ENCODE measurements around the gene TSG101. TPM values are rescaled to one million over a fixed set of nuclear protein-coding genes. Genes with fewer than 3 reads are reported as not detected.

Gene TSG101
- 67.7 TPM for polyA plus RNA-seq (2013, experiment 1 of 2)
- 66.1 TPM for polyA plus RNA-seq (2013, experiment 2 of 2)

GRCh38 chr11:18526521-18527296, at the start of gene TSG101:
TSS of gene TSG101 (minus strand) at chr11:18526942. CDS start at chr11:18526816, 126 bp downstream.
- peak; percentile 98 for DNase-seq
- H2AFZ ChIP-seq (ENCODE audit: low read depth, low read length) = peak within 1 kb of the TSS; percentile 98
- no peak within 1 kb of the TSS for H2BK12ac ChIP-seq (ENCODE audit: low read length in 2 of 2)
- peak within 1 kb of the TSS; percentile 94 to 95 for H3K4me3 ChIP-seq (ENCODE audit: insufficient read depth in 1 of 2, low read depth in 1 of 2, low read length in 2 of 2)
- no peaks in the 10 kb centered on the region for H3K27me3 ChIP-seq (ENCODE audit: control insufficient read depth in 1 of 2, insufficient read depth in 1 of 2, low read length in 2 of 2)
- peak within 1 kb of the TSS; percentile 97 for H2BK15ac ChIP-seq (ENCODE audit: low read depth, poor library complexity, severe bottlenecking)
- H3K9me3 ChIP-seq (ENCODE audit: control insufficient read depth, low read length) = no peaks in the 10 kb centered on the region
- no peak within 1 kb of the TSS for H3K23ac ChIP-seq (ENCODE audit: low read length in 2 of 2)
- H3K4me1 ChIP-seq (ENCODE audit: control insufficient read depth, insufficient read depth, low read depth, low read length) = peaks cover 9% of the 10 kb centered on the region
- peaks cover 5 to 26% of the 10 kb centered on the region in 2 experiments for H3K36me3 ChIP-seq (ENCODE audit: control insufficient read depth in 1 of 2, insufficient read depth in 2 of 2, low read depth in 1 of 2, low read length in 2 of 2)
- peak within 1 kb of the TSS; percentile 94 to 97 for H3K18ac ChIP-seq (ENCODE audit: low read depth in 1 of 2, low read length in 2 of 2)
- peak within 1 kb of the TSS; percentile 92 for H3K9ac ChIP-seq (ENCODE audit: low read length)
- peak within 1 kb of the TSS; percentile 47 to 92 for H3K4ac ChIP-seq (ENCODE audit: low read depth in 1 of 2, low read length in 2 of 2)
- peak within 1 kb of the TSS; percentile 77 for H3K4me2 ChIP-seq (ENCODE audit: low read length, poor library complexity, severe bottlenecking)
- H4K8ac ChIP-seq (ENCODE audit: low read length) = peak within 1 kb of the TSS; percentile 94
- H2AK5ac ChIP-seq (ENCODE audit: low read length, severe bottlenecking) = peak within 1 kb of the TSS; percentile 56
- H4K91ac ChIP-seq (ENCODE audit: low read length) = peak within 1 kb of the TSS; percentile 98
- peaks cover 15% of the 10 kb centered on the region for H3K79me1 ChIP-seq (replicated peaks; ENCODE audit: low read length, poor library complexity, severe bottlenecking)
- H2BK120ac ChIP-seq (ENCODE audit: low read depth, low read length) = peak within 1 kb of the TSS; percentile 77
- no peak within 1 kb of the TSS for H3K14ac ChIP-seq (ENCODE audit: low read length in 2 of 2)
- peak within 1 kb of the TSS; percentile 82 for H3K27ac ChIP-seq (ENCODE audit: low read length, poor library complexity, severe bottlenecking)
- peak within 1 kb of the TSS; percentile 59 for H2BK5ac ChIP-seq (ENCODE audit: low read depth, low read length, poor library complexity, severe bottlenecking)
- 0% methylated on average over 26 of the region's 57 CpGs for WGBS

GRCh38 chr11:18575361-18575760, 48.6 kb upstream of the TSG101 start:
- Histone ChIP-seq H3K14ac (ENCODE audit: low read length in 2 of 2) (no peak overlapping the region), H3K4me1 (ENCODE audit: control insufficient read depth, insufficient read depth, low read depth, low read length) (peaks cover 1% of the 10 kb centered on the region), H3K4ac (ENCODE audit: low read depth in 1 of 2, low read length in 2 of 2) (no peak overlapping the region), H2AK5ac (ENCODE audit: low read length, severe bottlenecking) (no peak overlapping the region), H3K4me3 (ENCODE audit: insufficient read depth in 1 of 2, low read depth in 1 of 2, low read length in 2 of 2) (no peak overlapping the region), H3K9ac (ENCODE audit: low read length) (no peak overlapping the region), H2BK15ac (ENCODE audit: low read depth, poor library complexity, severe bottlenecking) (no peak overlapping the region), H2AFZ (ENCODE audit: low read depth, low read length) (no peak overlapping the region), H4K91ac (ENCODE audit: low read length) (no peak overlapping the region), H2BK12ac (ENCODE audit: low read length in 2 of 2) (no peak overlapping the region), H3K23ac (ENCODE audit: low read length in 2 of 2) (no peak overlapping the region), H3K4me2 (ENCODE audit: low read length, poor library complexity, severe bottlenecking) (no peak overlapping the region), H2BK5ac (ENCODE audit: low read depth, low read length, poor library complexity, severe bottlenecking) (no peak overlapping the region), H2BK120ac (ENCODE audit: low read depth, low read length) (no peak overlapping the region), H3K27ac (ENCODE audit: low read length, poor library complexity, severe bottlenecking) (no peak overlapping the region), H3K18ac (ENCODE audit: low read depth in 1 of 2, low read length in 2 of 2) (no peak overlapping the region), H3K79me1 (replicated peaks; ENCODE audit: low read length, poor library complexity, severe bottlenecking) (peaks cover 17% of the 10 kb centered on the region), H3K36me3 (ENCODE audit: control insufficient read depth in 1 of 2, insufficient read depth in 2 of 2, low read depth in 1 of 2, low read length in 2 of 2) (peaks cover 16 to 75% of the 10 kb centered on the region in 2 experiments), H3K9me3 (ENCODE audit: control insufficient read depth, low read length) (no peaks in the 10 kb centered on the region), H3K27me3 (ENCODE audit: control insufficient read depth in 1 of 2, insufficient read depth in 1 of 2, low read length in 2 of 2) (no peaks in the 10 kb centered on the region), H4K8ac (ENCODE audit: low read length) (no peak overlapping the region)
- WGBS = no CpG with 5 or more reads among the region's 1 CpG
- DNase-seq = peak; percentile 10

- Histone ChIP-seq H3K14ac (ENCODE audit: low read length in 2 of 2) (no peak overlapping the region), H2BK5ac (ENCODE audit: low read depth, low read length, poor library complexity, severe bottlenecking) (no peak overlapping the region), H3K4me1 (ENCODE audit: control insufficient read depth, insufficient read depth, low read depth, low read length) (peaks cover 2% of the 10 kb centered on the region), H2AK5ac (ENCODE audit: low read length, severe bottlenecking) (no peak overlapping the region), H2BK15ac (ENCODE audit: low read depth, poor library complexity, severe bottlenecking) (no peak overlapping the region), H2AFZ (ENCODE audit: low read depth, low read length) (no peak overlapping the region), H3K27me3 (ENCODE audit: control insufficient read depth in 1 of 2, insufficient read depth in 1 of 2, low read length in 2 of 2) (no peaks in the 10 kb centered on the region), H3K9ac (ENCODE audit: low read length) (peak overlapping the region; percentile 24), H3K4ac (ENCODE audit: low read depth in 1 of 2, low read length in 2 of 2) (no peak overlapping the region), H3K23ac (ENCODE audit: low read length in 2 of 2) (no peak overlapping the region), H4K91ac (ENCODE audit: low read length) (no peak overlapping the region), H3K4me2 (ENCODE audit: low read length, poor library complexity, severe bottlenecking) (no peak overlapping the region), H3K27ac (ENCODE audit: low read length, poor library complexity, severe bottlenecking) (no peak overlapping the region), H2BK120ac (ENCODE audit: low read depth, low read length) (no peak overlapping the region), H3K9me3 (ENCODE audit: control insufficient read depth, low read length) (no peaks in the 10 kb centered on the region), H3K79me1 (replicated peaks; ENCODE audit: low read length, poor library complexity, severe bottlenecking) (peaks cover 13% of the 10 kb centered on the region), H3K18ac (ENCODE audit: low read depth in 1 of 2, low read length in 2 of 2) (no peak overlapping the region), H3K4me3 (ENCODE audit: insufficient read depth in 1 of 2, low read depth in 1 of 2, low read length in 2 of 2) (no peak overlapping the region), H3K36me3 (ENCODE audit: control insufficient read depth in 1 of 2, insufficient read depth in 2 of 2, low read depth in 1 of 2, low read length in 2 of 2) (peaks cover 19 to 52% of the 10 kb centered on the region in 2 experiments), H2BK12ac (ENCODE audit: low read length in 2 of 2) (no peak overlapping the region), H4K8ac (ENCODE audit: low read length) (no peak overlapping the region)
- 71% methylated on average over 2 of the region's 3 CpGs for WGBS
- no peak for DNase-seq
These were observed 40.3 kb upstream of the TSG101 start for GRCh38 chr11:18567081-18567480.

GRCh38 chr11:18566406-18566805, 39.7 kb upstream of the TSG101 start:
- peaks cover 10% of the 10 kb centered on the region for H3K79me1 ChIP-seq (replicated peaks; ENCODE audit: low read length, poor library complexity, severe bottlenecking)
- no peak for DNase-seq
- no peak overlapping the region for H2BK120ac ChIP-seq (ENCODE audit: low read depth, low read length)
- no peaks in the 10 kb centered on the region for H3K27me3 ChIP-seq (ENCODE audit: control insufficient read depth in 1 of 2, insufficient read depth in 1 of 2, low read length in 2 of 2)
- H4K91ac ChIP-seq (ENCODE audit: low read length) = no peak overlapping the region
- peaks cover 22 to 51% of the 10 kb centered on the region in 2 experiments for H3K36me3 ChIP-seq (ENCODE audit: control insufficient read depth in 1 of 2, insufficient read depth in 2 of 2, low read depth in 1 of 2, low read length in 2 of 2)
- peaks cover 2% of the 10 kb centered on the region for H3K4me1 ChIP-seq (ENCODE audit: control insufficient read depth, insufficient read depth, low read depth, low read length)
- H2AFZ ChIP-seq (ENCODE audit: low read depth, low read length) = no peak overlapping the region
- H4K8ac ChIP-seq (ENCODE audit: low read length) = no peak overlapping the region
- H3K4me3 ChIP-seq (ENCODE audit: insufficient read depth in 1 of 2, low read depth in 1 of 2, low read length in 2 of 2) = no peak overlapping the region
- H2AK5ac ChIP-seq (ENCODE audit: low read length, severe bottlenecking) = no peak overlapping the region
- no peak overlapping the region for H2BK12ac ChIP-seq (ENCODE audit: low read length in 2 of 2)
- no peak overlapping the region for H3K27ac ChIP-seq (ENCODE audit: low read length, poor library complexity, severe bottlenecking)
- no peak overlapping the region for H2BK15ac ChIP-seq (ENCODE audit: low read depth, poor library complexity, severe bottlenecking)
- no peak overlapping the region for H3K4ac ChIP-seq (ENCODE audit: low read depth in 1 of 2, low read length in 2 of 2)
- H3K4me2 ChIP-seq (ENCODE audit: low read length, poor library complexity, severe bottlenecking) = no peak overlapping the region
- no peak overlapping the region for H3K14ac ChIP-seq (ENCODE audit: low read length in 2 of 2)
- H2BK5ac ChIP-seq (ENCODE audit: low read depth, low read length, poor library complexity, severe bottlenecking) = no peak overlapping the region
- H3K23ac ChIP-seq (ENCODE audit: low read length in 2 of 2) = no peak overlapping the region
- no peak overlapping the region for H3K9ac ChIP-seq (ENCODE audit: low read length)
- no peak overlapping the region for H3K18ac ChIP-seq (ENCODE audit: low read depth in 1 of 2, low read length in 2 of 2)
- H3K9me3 ChIP-seq (ENCODE audit: control insufficient read depth, low read length) = no peaks in the 10 kb centered on the region

Data from mesenchymal stem cell (in vitro differentiated cells and primary cell).